GM11168 (cell line): Measurements from ENCODE around the gene ERN1.
"Not testable (repeated sequence)": the region's sequence is repeated elsewhere in the genome, so short reads cannot be mapped to it uniquely, and the experiment has no call there.

Source experiments
- in situ Hi-C: fragments of 300-500 bp; cut with MboI; formaldehyde crosslinking; loops from one replicate; pipeline ENCODE4 v1.12.0; 2022; ENCODE audit warnings: low sequenced_read_pairs; ENCODE audit not compliant: unreplicated experiment

Gene ERN1

GRCh38 chr17:64016231-64016784, 113.6 kb downstream of the ERN1 start:
- in situ Hi-C loops, result no loop called here

DNA sequence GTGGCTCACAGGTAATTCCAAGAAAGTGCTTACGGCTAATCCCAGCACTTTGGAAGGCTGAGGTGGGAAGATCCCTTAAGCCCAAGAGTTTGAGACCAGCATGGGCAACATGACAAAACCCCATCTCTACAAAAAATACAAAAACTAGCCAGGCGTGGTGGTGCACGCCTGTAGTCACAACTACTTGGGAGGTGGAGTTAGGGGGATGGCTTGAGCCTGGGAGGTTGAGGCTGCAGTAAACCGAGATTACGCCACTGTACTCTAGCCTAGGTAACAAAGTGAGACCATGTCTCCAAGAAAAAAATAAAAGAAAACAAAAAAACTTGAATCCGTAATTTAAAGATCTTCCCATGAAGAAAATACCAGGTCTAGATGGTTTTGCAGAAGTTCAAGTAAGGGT, 114.5 kb downstream of the ERN1 start:
- in situ Hi-C loops, result no loop called here

GRCh38 chr17:64009571-64010402, 120.2 kb downstream of the ERN1 start:
- in situ Hi-C loops, result no loop called here

DNA sequence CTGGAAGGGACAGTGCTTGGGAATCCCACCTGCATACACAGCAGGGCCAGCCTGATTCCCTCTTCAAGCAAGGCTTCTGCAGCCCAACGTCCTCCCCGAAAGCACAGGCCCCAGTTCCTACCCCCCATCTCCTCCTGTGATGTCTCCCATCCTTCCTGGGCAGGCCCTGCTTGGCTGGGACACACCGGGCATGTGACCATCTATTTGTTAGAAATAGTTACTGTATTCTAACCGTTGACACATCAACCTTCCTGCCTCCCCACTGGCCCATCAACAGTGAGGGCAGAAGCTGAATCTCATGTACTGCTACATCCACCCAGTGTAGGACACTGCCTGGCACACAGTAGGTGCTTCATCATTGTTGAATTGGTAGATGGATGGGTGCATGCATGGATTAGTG, 121.1 kb downstream of the ERN1 start:
- in situ Hi-C loops, result no loop called here

- in situ Hi-C loops, result no loop called here
Observed at GRCh38 chr17:64008346-64008745, 121.6 kb downstream of the ERN1 start.

GRCh38 chr17:64007838-64008282, 122.1 kb downstream of the ERN1 start:
- in situ Hi-C loops, result no loop called here

GRCh38 chr17:64007089-64007837, 122.7 kb downstream of the ERN1 start:
- in situ Hi-C loops, result not testable (repeated sequence)

DNA sequence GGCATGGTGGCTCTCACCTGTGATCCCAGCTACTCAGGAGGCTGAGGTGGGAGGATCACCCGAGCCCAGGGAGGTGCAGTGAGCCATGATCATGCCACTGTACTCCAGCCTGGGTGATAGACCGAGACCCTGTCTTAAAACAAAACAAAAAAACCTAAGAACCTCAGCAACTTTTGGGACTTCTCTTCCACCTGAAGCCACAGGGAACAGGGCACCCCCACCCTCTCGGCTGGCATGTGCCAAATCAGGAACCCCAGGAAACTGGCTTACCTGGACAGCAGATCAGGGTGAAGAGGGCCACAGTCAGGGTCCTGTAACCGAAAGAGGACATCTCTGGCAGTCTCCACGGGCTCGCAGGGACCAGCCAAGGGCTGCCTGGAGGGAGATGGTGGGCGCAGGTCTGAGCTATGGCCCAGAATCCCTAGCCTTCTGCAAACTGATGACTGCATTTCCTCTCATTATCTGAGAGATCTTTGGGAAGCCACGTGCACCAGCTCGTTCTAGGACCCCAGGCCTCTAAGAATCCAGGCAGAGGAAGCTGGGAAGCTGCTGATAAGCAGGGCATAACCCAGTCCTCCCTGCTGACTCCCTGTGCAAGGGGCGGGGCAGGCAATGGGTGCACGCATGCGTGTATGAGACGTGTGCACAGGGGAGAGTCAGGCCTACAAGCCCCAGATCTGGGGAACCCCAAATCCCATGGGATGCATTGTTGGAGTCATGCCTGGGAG, 123.4 kb downstream of the ERN1 start:
- in situ Hi-C loops, result no loop called here

- in situ Hi-C loops, result no loop called here
Observed at GRCh38 chr17:64005734-64006167, 124.2 kb downstream of the ERN1 start.

DNA sequence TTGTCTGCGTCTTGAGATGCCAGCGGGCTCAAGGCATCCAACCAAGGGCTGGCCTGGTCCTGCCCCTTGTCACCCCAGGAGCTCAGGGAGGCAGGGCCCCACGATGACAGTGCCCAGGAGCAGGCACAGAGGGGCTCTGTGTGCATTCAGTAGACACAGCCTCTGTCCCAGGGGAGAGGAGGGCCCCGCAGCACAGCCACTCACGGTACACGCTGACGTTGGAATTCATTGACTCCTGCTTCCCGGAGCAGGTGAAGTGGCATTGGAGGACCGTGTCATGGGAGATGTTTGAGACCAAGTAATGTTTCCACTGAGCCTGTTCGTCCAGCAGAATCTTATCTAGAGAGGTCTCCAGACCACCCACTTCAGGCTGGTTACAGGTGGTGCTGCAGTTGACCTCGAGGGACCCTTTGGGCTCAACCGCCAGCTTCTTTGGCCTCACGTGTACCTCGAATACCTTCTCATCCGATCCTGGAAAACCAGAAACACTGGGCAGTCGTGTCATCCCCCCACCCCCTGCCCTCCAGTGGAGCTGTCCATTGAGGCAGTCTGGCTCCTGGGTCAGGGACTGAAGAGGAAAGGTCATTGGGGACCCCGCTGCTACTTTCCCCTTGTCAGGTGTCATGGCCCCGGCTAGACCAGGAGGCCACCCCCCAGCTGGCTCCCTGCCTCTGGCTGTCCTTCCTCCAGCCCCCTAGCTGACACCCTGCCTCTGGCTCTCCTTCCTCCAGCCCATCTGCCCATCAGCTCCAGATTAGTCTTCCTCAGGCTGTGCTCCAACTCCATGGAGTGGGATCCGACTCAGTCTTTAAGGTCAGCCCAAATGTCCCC, 124.8 kb downstream of the ERN1 start:
- in situ Hi-C loops, result no loop called here

DNA sequence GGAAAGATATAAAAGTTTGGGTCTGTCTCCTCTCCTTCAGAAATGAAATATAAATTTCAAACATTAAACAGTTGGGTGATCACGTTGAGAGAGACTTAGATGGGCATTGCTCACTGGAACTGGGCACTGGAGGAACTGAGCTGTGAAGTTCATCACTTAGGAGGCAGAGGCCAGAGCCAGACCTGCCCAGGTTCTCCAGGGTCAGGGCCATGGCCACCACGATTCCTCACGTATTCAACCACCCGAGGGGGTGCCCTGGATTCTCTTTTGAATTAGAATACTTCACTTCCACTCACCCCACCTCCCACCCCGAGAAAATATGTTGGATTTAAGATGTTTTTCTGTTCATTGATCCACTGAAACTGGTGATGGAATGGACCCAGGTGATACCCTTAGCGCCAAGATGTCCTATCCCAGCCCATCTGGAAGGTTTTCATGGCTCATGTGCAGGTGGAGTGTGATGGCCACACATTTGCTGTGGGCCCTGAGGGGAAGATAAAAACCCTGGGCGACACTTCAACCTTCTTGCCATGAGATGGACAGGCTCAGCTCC, 125.7 kb downstream of the ERN1 start:
- in situ Hi-C loops, result no loop called here

DNA sequence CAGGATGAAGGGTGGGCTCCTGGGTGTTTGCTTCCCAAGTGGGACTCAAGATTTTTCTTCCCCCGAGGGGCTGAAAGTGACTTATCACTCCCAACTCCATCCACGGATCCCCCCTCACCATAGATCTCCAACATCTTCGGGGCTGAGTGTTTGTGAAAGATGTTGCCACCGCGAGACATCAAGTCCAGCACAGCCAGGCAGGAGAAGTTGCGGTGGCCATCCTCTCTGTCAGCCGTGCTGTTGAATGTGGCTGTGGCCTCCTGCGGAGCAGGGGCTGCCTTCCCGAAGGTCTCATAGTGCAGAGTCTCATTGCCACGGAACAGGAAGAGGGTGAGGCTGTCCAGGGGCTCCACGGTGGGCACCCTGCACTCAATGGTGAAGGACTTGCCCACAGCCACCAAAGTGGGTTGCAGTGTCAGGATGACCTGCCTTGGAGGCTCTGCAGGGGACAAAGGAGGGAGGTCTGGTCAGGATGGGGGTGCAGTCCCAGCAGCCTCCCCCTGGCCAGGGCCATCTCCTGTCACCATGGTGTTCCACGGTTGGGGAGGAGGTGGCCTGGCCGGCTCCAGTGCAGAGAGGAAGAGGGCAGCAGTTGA, 126.3 kb downstream of the ERN1 start:
- in situ Hi-C loops, result no loop called here

DNA sequence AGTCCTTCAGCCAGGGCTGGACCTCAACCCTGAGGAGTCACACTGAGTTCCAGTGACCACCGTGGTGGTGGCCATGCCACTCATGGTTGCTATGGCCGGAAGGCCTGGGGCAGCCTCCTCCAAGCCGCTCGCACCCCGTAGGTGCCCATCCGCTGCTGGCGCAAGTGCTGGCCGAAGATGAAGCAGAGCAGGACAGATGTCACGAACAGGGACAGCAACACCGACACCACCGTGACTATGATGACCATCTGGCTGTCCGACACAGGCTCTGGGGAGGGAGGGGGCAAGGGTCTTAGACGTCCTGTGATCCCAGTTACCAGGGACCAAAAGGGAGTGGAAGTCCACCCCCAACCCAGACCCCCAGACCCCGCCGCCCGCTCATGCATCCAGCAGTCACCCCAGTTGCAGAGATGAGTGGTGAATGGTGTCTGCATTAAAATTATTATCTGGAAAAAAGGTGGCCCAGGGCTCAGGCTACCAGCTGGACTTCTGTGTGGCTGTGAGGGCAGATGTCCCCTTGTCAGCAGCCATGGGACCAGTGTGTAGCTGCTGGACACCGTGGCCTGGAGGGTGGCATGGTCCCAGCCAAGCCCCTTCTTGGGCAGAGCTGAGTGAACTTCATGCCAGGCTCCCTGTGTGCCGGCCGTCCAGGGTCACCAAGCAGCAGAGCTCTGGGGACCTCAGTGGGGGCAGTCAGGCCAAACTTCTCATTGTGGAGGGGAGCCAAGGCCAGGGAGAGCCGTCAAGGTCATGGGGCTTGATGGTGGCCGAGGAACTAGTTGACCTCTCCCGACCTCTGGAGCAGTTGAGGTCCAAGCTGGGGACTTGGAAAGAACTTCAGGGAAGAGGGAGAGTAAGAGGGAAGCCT, 127.1 kb downstream of the ERN1 start:
- in situ Hi-C loops, result no loop called here

GRCh38 chr17:64001763-64002529, 128.0 kb downstream of the ERN1 start:
- in situ Hi-C loops, result no loop called here

DNA sequence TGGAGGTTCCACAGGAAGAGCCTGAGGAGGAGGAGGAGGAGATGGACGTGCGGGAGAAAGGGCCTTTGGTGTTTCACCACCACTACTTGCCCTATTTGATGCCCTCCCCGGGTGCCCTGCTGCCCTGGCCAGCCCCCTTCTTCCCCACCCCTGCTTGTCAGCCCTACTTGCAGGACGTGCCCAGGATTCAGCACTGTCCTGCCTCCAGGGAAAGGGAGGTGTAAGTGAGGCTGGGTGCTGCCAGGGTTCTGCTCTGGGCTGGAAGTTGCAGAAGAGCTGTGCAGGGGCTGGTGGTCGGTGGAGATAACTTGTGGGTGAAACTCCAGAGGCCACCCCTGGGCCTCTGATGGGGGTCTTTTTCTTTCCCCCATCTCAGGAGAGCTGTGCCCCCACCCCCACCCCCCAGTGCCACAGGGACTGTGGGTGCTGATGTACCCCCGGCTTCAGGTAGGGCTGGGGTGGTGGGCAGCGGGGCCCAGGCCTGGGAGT, 128.8 kb downstream of the ERN1 start:
- in situ Hi-C loops, result no loop called here

DNA sequence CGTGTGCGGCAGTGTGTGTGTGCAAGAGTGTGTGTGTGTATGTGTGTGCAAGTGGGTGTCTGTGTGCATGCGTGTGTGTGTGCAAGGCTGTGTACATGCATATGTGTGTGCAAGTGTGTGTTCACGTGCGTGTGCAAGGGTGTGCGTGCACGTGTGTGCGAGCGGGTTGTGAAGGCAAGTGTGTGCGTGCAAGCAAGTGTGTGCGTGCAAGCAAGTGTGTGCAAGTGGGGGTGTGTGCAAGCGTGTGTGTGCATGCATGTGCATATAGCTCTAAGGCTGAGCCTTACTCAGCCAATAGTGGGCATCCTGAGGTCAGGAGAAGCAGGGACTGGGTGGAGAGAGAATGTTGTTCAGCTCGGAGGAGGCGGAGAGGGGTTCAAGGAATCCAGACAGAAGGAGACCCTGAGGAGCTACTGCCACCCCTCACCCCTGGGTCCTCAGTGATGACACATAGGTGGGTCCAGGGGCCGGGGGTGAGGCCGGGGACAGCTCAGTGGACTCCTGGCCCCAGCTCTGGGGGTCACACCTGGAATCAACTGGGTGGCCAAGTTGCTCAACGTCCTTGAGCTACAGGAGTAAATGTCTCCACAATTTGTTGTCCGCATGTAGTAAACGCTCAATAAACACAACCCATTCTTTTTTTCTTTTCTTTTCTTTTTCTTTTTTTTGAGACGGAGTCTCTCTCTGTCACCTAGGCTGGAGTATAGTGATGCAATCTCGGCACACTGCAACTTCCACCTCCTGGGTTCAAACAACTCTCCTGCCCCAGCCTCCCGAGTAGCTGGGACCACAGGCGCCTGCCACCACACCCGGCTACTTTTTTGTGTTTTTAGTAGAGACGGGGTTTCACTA, 130.0 kb downstream of the ERN1 start:
- in situ Hi-C loops, result no loop called here
